K562 (cell line): Measurements from ENCODE around the gene CSF2. TPM values are rescaled to one million over a fixed set of nuclear protein-coding genes. Genes with fewer than 3 reads are reported as not detected.
A peak's percentile ranks its signal among the peaks of the same experiment; 100 is the strongest.

Experiments
- ATAC-seq: fragments of 200-7000 bp; cut with Tn5 transposase; 3 replicates; pipeline ENCODE4 v1.9.1; 2020; ENCODE audit warnings: moderate library complexity
- BruUV-seq: library from RNA; stranded (reverse); fragments of 400-500 nt; replicated peaks from 2 replicates; lab custom pipeline; 2021; lab: Mats Ljungman, UMichigan
- CTCF ChIA-PET: fragments of 300-600 bp; formaldehyde crosslinking; extraction: SDS; loops from one replicate; lab custom pipeline; 2021; ENCODE audit warnings: low intra/inter-chr PET ratio; lab: Yijun Ruan, JAX
- POLR2A ChIA-PET: fragments of 300-600, 350-650 bp; sonication (Branson Sonifier 250); formaldehyde crosslinking; extraction: SDS; loops from one replicate; lab custom pipeline; 2021; ENCODE audit warnings: antibody characterized with exemption, inconsistent platforms; lab: Yijun Ruan, JAX
- DNase-seq, 4 experiments: peaks; one replicate each; pipeline versions ENCODE4 v3.0.0 to v3.0.0-alpha.2; 2011 to 2018; ENCODE audit warnings: low spot score in 3 of 4, mixed read lengths in 3 of 4; ENCODE audit errors: extremely low read depth in 1 of 4
- FAIRE-seq: peaks from 2 replicates; lab custom pipeline; 2011; peaks lifted over from hg19 to GRCh38; lab: Jason Lieb, UNC
- H2AFZ ChIP-seq: 2 replicates; pipeline ENCODE4 v1.6.0; 2011; ENCODE audit warnings: low read depth, low read length, control low read depth, inconsistent platforms
- H3K27ac ChIP-seq: fragments of 200-600 bp; 3 replicates; pipeline ENCODE4 v1.8.0; 2011; ENCODE audit warnings: low read depth, mild to moderate bottlenecking, control low read depth, inconsistent platforms, low read length, moderate library complexity, mixed read lengths; ENCODE audit errors: extremely low read depth
- H3K27me3 ChIP-seq, 2 experiments: fragments of 300-600 bp in 1 of 2; 2 replicates in 1 of 2; 3 replicates in 1 of 2; pipeline versions ENCODE4 v1.6.0 to v1.8.0; 2011; ENCODE audit warnings: inconsistent platforms in 2 of 2, low read length in 2 of 2, mild to moderate bottlenecking in 1 of 2, mixed read lengths in 1 of 2, moderate library complexity in 1 of 2; ENCODE audit not compliant: control insufficient read depth in 2 of 2, insufficient read depth in 2 of 2
- H3K36me3 ChIP-seq: fragments of 300-600 bp; 3 replicates; pipeline ENCODE4 v1.8.0; 2011; ENCODE audit warnings: mild to moderate bottlenecking, low read length, inconsistent platforms; ENCODE audit not compliant: control insufficient read depth, insufficient read depth
- H3K4me1 ChIP-seq, 2 experiments: fragments of 200-600 bp in 1 of 2; replicated peaks in 1 of 2; 2 replicates in 1 of 2; 3 replicates in 1 of 2; pipeline versions ENCODE4 v1.5.1 to v1.8.0; 2011; ENCODE audit warnings: inconsistent platforms in 2 of 2, low read length in 2 of 2, mild to moderate bottlenecking in 1 of 2, mixed read lengths in 1 of 2, moderate library complexity in 1 of 2; ENCODE audit not compliant: control insufficient read depth in 2 of 2, insufficient read depth in 2 of 2
- H3K4me2 ChIP-seq: 2 replicates; pipeline ENCODE4 v1.6.1; 2011; ENCODE audit warnings: low read length, control low read depth, inconsistent platforms, mixed read lengths; ENCODE audit not compliant: insufficient read depth
- H3K4me3 ChIP-seq: fragments of 200-600 bp; sonication (generic), shearing (Covaris generic); 2 replicates; pipeline ENCODE4 v1.5.1; 2016; ENCODE audit warnings: control low read depth, inconsistent platforms
- H3K79me2 ChIP-seq: fragments of 200-600 bp; 3 replicates; pipeline ENCODE4 v1.8.0; 2011; ENCODE audit warnings: low read length, inconsistent platforms; ENCODE audit not compliant: control insufficient read depth, insufficient read depth
- H3K9ac ChIP-seq, 2 experiments: 2 replicates each; pipeline versions ENCODE4 v1.6.0 to v1.6.1; 2011; ENCODE audit warnings: low read depth in 2 of 2, low read length in 2 of 2, control low read depth in 1 of 2, inconsistent platforms in 1 of 2, mild to moderate bottlenecking in 1 of 2, mixed read lengths in 1 of 2; ENCODE audit not compliant: insufficient read depth in 1 of 2
- H3K9me1 ChIP-seq: one replicate; pipeline ENCODE4 v1.6.0; 2011; ENCODE audit warnings: inconsistent platforms, mild to moderate bottlenecking, low read length, moderate library complexity; ENCODE audit not compliant: control insufficient read depth, insufficient read depth
- H3K9me3 ChIP-seq: replicated peaks from 2 replicates; pipeline ENCODE4 v1.5.1; 2011; ENCODE audit warnings: low read depth, low read length, inconsistent platforms; ENCODE audit not compliant: control insufficient read depth, insufficient read depth
- H4K20me1 ChIP-seq: replicated peaks from 2 replicates; pipeline ENCODE4 v1.6.1; 2011; ENCODE audit warnings: low read length, inconsistent platforms, mixed read lengths; ENCODE audit not compliant: control insufficient read depth, insufficient read depth
- ARID1B ChIP-seq: fragments of 450-650 bp; IDR thresholded peaks from 2 replicates; pipeline ENCODE4 v1.6.1; 2016; ENCODE audit warnings: antibody characterized with exemption, mild to moderate bottlenecking, inconsistent platforms
- BMI1 ChIP-seq: fragments of 150-350 bp; IDR thresholded peaks from 2 replicates; pipeline ENCODE4 v1.6.1; 2014; ENCODE audit warnings: low read length
- CTBP1 ChIP-seq: fragments of 450-650 bp; IDR thresholded peaks from 2 replicates; pipeline ENCODE4 v1.6.1; 2016; ENCODE audit warnings: borderline replicate concordance
- DDX20 ChIP-seq: fragments of 450-650 bp; IDR thresholded peaks from 2 replicates; pipeline ENCODE4 v1.6.1; 2016; ENCODE audit warnings: missing genetic modification characterization, low read depth, mild to moderate bottlenecking, missing compliant biosample characterization, moderate library complexity
- FOS ChIP-seq: IDR thresholded peaks from 3 replicates; pipeline ENCODE4 v1.6.1; 2011; ENCODE audit not compliant: insufficient read length; ENCODE audit errors: extremely low read depth
- HMG20A ChIP-seq: fragments of 450-650 bp; formaldehyde crosslinking; conservative IDR thresholded peaks from 2 replicates; pipeline ENCODE4 v1.4.0; 2020; ENCODE audit warnings: mild to moderate bottlenecking, mixed read lengths
- MCM5 ChIP-seq: fragments of 450-650 bp; IDR thresholded peaks from 2 replicates; pipeline ENCODE4 v1.6.1; 2016; ENCODE audit warnings: low read depth
- NFYB ChIP-seq: IDR thresholded peaks from 2 replicates; pipeline ENCODE4 v1.6.1; 2011; ENCODE audit warnings: mild to moderate bottlenecking, moderate library complexity; ENCODE audit not compliant: insufficient read length; ENCODE audit errors: extremely low read depth
- NR2C1 ChIP-seq, 2 experiments: fragments of 450-650 bp; IDR thresholded peaks; 2 replicates each; pipeline ENCODE4 v1.6.1; 2017; ENCODE audit warnings: mild to moderate bottlenecking in 2 of 2, antibody characterized with exemption in 1 of 2, inconsistent platforms in 1 of 2, missing compliant biosample characterization in 1 of 2, missing genetic modification characterization in 1 of 2
- RBM22 ChIP-seq: fragments of 200-400 bp; formaldehyde crosslinking; IDR thresholded peaks from 2 replicates; pipeline ENCODE4 v1.6.1; 2018; ENCODE audit warnings: low read length, low read depth; ENCODE audit not compliant: poor library complexity, severe bottlenecking
- SAFB2 ChIP-seq: fragments of 200-400 bp; formaldehyde crosslinking; IDR thresholded peaks from 2 replicates; pipeline ENCODE4 v1.6.1; 2018; ENCODE audit warnings: borderline replicate concordance, low read length, low read depth, moderate library complexity; ENCODE audit not compliant: severe bottlenecking
- STAG1 ChIP-seq: sonication (generic); formaldehyde crosslinking; IDR thresholded peaks from 2 replicates; pipeline ENCODE4 v1.5.0; 2020; ENCODE audit warnings: missing genetic modification reagents, borderline replicate concordance
- WGBS: fragments of 100-300 bp; shearing (Covaris generic); methylation state at CpG from one replicate; pipeline ENCODE4 v1.1.6; 2016; ENCODE audit warnings: low coverage, mixed read lengths; ENCODE audit not compliant: insufficient coverage; ENCODE audit errors: missing lambda C conversion rate; 5-methylcytosine and 5-hydroxymethylcytosine counted together
- in situ Hi-C: fragments of 300-500 bp; cut with MboI; formaldehyde crosslinking; loops from 4 replicates; pipeline ENCODE4 v1.15.0; 2018; ENCODE audit warnings: inconsistent platforms, mixed read lengths
- intact Hi-C: fragments of 100-400 bp; cut with micrococcal nuclease; formaldehyde crosslinking; loops from 2 replicates; pipeline ENCODE4 v1.14.2; 2022
- polyA plus RNA-seq, 8 experiments: library from polyadenylated mRNA; depleted of rRNA in 4 of 8; stranded (reverse) in 5 of 8; unstranded in 3 of 8; fragments of >200 nt; fragmentation: Nextera tagmentation in 2 of 8; fragmentation: Illumina TruSeq in 1 of 8; extraction: Ambion mirVana in 2 of 8; extraction: Trizol in 1 of 8; gene quantifications; 2 replicates each; pipeline versions ENCODE4 v1.2.1 to v1.2.3, GENCODE V29; 2011 to 2014; ENCODE audit warnings: inconsistent platforms in 1 of 8, missing spikeins in 1 of 8
- total RNA-seq, 7 experiments: library from RNA; depleted of rRNA in 6 of 7; stranded (reverse); fragments of >200 nt in 6 of 7; fragmentation: Illumina TruSeq in 2 of 7; extraction: Trizol in 2 of 7; gene quantifications; 2 replicates each; pipeline versions ENCODE4 v1.2.1 to v1.2.3, GENCODE V29; 2011 to 2021; ENCODE audit warnings: low replicate concordance in 1 of 7
- TF ChIP-seq, protein P1 (sequence below), 2 experiments: IDR thresholded peaks in 1 of 2; conservative IDR thresholded peaks in 1 of 2; 2 replicates each; pipeline ENCODE4 v1.6.1; 2016; ENCODE audit warnings: low read depth in 2 of 2, mild to moderate bottlenecking in 1 of 2, missing compliant biosample characterization in 1 of 2, missing genetic modification characterization in 1 of 2, moderate library complexity in 1 of 2
- TF ChIP-seq, protein P2 (sequence below), 2 experiments: fragments of 200-800 bp in 1 of 2; sonication (Bioruptor generic) in 1 of 2; sonication (generic) in 1 of 2; formaldehyde crosslinking in 1 of 2; IDR thresholded peaks in 1 of 2; conservative IDR thresholded peaks in 1 of 2; 2 replicates each; pipeline versions ENCODE4 v1.5.0 to v1.6.1; 2016 to 2020; ENCODE audit warnings: missing compliant biosample characterization in 1 of 2, missing genetic modification characterization in 1 of 2, missing genetic modification reagents in 1 of 2
- TF ChIP-seq, protein P3 (sequence below): fragments of 450-650 bp; formaldehyde crosslinking; IDR thresholded peaks from 2 replicates; pipeline ENCODE4 v1.4.0; 2020; ENCODE audit warnings: mild to moderate bottlenecking, moderate library complexity

Gene CSF2
- total and polyA plus RNA-seq, 9 of the 15 experiments (the other 6 are each of a cell fraction or from before 2014, with no cell fraction given) = 0.25 to 0.29 TPM; not detected in 7

DNA sequence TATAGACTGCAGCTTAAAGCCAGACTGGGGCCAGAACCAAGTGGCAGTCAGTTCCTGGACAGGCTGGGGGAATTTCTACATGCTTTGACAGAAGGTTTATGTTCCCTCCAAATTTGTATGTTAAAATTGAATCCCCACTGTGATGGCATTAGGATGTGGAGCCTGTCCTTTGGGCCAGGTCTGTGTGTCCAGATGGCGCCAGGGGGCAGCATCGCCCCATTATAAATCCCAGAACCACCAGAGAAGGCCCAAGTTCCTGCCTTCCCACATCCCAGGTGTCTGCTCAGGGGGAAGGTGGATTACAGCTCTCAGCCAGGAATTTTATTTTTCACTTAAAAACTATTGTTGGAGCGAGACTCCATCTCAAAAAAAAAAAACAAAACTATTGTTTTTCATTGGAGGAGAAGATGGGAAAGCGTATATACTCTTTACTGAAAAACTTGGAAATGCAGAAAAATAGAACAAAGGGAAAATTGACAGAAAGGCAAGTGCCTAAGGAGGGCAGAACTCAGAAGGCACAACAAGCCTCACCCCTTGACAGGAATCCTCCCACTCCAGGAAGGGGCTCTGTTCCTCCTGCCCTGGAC, 8.1 kb upstream of the CSF2 start:
- H3K4me3 ChIP-seq = no peak overlapping the region
- H3K9me3 ChIP-seq = no peaks in the 10 kb centered on the region
- CTCF ChIA-PET = interaction anchor here (0.6 to 3.4 kb wide), 16 partner anchors 20 to 818 kb away, joined by 3 to 25 read pairs (median 3); no protein-coding TSS in a partner anchor
- no peak overlapping the region for H3K27ac ChIP-seq
- no peaks in the 10 kb centered on the region for H3K27me3 ChIP-seq
- H3K36me3 ChIP-seq = no peaks in the 10 kb centered on the region
- H3K9me1 ChIP-seq = no peaks in the 10 kb centered on the region
- peak overlapping the region in 1 of 2 experiments; percentile 65; a peak in 1 of 4 replicates for H3K9ac ChIP-seq
- POLR2A ChIA-PET = no interaction called here
- no peak overlapping the region for H3K4me2 ChIP-seq
- no peak overlapping the region for H2AFZ ChIP-seq
- DNase-seq = peak; percentile 78 to 88 (median 80)
- 25% methylated on average over 4 of the region's 4 CpGs for whole genome bisulfite sequencing
- no peak for FAIRE-seq
- no peaks in the 10 kb centered on the region for H4K20me1 ChIP-seq
- no TSS peak for BruUV-seq
- H3K4me1 ChIP-seq = peaks cover 14 to 30% of the 10 kb centered on the region in 2 experiments
- in situ Hi-C loops (loop anchor here (5.0 to 25.0 kb wide), 4 partner anchors 112 to 432 kb away; no protein-coding TSS in a partner anchor), intact Hi-C loops (loop anchor here (1.0 to 10.0 kb wide), 6 partner anchors 112 to 436 kb away; no protein-coding TSS in a partner anchor)
- ATAC-seq = peak; percentile 89
- no peaks in the 10 kb centered on the region for H3K79me2 ChIP-seq
- TF ChIP-seq, protein P1, sequence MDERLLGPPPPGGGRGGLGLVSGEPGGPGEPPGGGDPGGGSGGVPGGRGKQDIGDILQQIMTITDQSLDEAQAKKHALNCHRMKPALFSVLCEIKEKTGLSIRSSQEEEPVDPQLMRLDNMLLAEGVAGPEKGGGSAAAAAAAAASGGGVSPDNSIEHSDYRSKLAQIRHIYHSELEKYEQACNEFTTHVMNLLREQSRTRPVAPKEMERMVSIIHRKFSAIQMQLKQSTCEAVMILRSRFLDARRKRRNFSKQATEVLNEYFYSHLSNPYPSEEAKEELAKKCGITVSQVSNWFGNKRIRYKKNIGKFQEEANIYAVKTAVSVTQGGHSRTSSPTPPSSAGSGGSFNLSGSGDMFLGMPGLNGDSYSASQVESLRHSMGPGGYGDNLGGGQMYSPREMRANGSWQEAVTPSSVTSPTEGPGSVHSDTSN (CRISPR knock-in tag; IDR thresholded peaks at IDR 0.05; ENCODE audit: low read depth) = no peak
- TF ChIP-seq, protein P1 (tag; conservative IDR thresholded peaks at IDR 0.05; ENCODE audit: low read depth) = no peak
- TF ChIP-seq BMI1 (no peak), ARID1B (no peak), SAFB2 (no peak), NR2C1 (IDR thresholded peaks at IDR 0.05) (no peak), NR2C1 (tag; IDR thresholded peaks at IDR 0.05) (no peak), RBM22 (no peak), CTBP1 (0 out of 2 replicates have a peak, but pooled peaks have one; percentile 3), HMG20A (CRISPR knock-in tag) (no peak), DDX20 (tag) (no peak), STAG1 (CRISPR knock-in tag) (peak; percentile 59; the same call in 1 of the 2 replicates), FOS (no peak), NFYB (no peak), MCM5 (no peak)
- TF ChIP-seq, protein P2, sequence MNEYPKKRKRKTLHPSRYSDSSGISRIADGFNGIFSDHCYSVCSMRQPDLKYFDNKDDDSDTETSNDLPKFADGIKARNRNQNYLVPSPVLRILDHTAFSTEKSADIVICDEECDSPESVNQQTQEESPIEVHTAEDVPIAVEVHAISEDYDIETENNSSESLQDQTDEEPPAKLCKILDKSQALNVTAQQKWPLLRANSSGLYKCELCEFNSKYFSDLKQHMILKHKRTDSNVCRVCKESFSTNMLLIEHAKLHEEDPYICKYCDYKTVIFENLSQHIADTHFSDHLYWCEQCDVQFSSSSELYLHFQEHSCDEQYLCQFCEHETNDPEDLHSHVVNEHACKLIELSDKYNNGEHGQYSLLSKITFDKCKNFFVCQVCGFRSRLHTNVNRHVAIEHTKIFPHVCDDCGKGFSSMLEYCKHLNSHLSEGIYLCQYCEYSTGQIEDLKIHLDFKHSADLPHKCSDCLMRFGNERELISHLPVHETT (CRISPR knock-in tag; conservative IDR thresholded peaks at IDR 0.05 in 1 of 2, IDR thresholded peaks at IDR 0.05 in 1 of 2) = 0 out of 4 replicates have a peak, but pooled peaks of 1 of the 2 experiments have one; percentile 26
- TF ChIP-seq, protein P3, sequence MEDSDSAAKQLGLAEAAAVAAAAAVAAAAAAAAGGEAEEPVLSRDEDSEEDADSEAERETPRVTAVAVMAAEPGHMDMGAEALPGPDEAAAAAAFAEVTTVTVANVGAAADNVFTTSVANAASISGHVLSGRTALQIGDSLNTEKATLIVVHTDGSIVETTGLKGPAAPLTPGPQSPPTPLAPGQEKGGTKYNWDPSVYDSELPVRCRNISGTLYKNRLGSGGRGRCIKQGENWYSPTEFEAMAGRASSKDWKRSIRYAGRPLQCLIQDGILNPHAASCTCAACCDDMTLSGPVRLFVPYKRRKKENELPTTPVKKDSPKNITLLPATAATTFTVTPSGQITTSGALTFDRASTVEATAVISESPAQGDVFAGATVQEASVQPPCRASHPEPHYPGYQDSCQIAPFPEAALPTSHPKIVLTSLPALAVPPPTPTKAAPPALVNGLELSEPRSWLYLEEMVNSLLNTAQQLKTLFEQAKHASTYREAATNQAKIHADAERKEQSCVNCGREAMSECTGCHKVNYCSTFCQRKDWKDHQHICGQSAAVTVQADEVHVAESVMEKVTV = peak; percentile 86
